Smooth muscle cell (in vitro differentiated cells): ENCODE results near the gene ASMTL. TPM values are rescaled to one million over a fixed set of nuclear protein-coding genes. Genes with fewer than 3 reads are reported as not detected.

Source experiments
- DNase-seq: peaks from one replicate; lab custom pipeline; 2025; ENCODE audit not compliant: unreplicated experiment; lab: John Stamatoyannopoulos, UW
- H2AFZ ChIP-seq: fragments of 200-600 bp; sonication (generic); 2 replicates; pipeline ENCODE4 v1.6.0; 2016; ENCODE audit warnings: antibody characterized with exemption, low read depth, mild to moderate bottlenecking
- H3F3A ChIP-seq: fragments of 200-600 bp; sonication (generic); 2 replicates; pipeline ENCODE4 v1.6.0; 2017; ENCODE audit warnings: antibody characterized with exemption, low read depth
- H3K27ac ChIP-seq: fragments of 200-600 bp; sonication (generic); 2 replicates; pipeline ENCODE4 v1.5.1; 2016; ENCODE audit warnings: low read depth, mild to moderate bottlenecking
- H3K27me3 ChIP-seq: fragments of 200-600 bp; sonication (generic); 2 replicates; pipeline ENCODE4 v1.6.1; 2016; ENCODE audit warnings: low read depth, mild to moderate bottlenecking
- H3K36me3 ChIP-seq: fragments of 200-600 bp; sonication (generic); 2 replicates; pipeline ENCODE4 v1.5.1; 2016; ENCODE audit warnings: low read depth
- H3K4me1 ChIP-seq: fragments of 200-600 bp; sonication (generic); 2 replicates; pipeline ENCODE4 v1.5.1; 2016; ENCODE audit warnings: low read depth
- H3K4me2 ChIP-seq: fragments of 200-600 bp; sonication (generic); 2 replicates; pipeline ENCODE4 v1.6.0; 2016; ENCODE audit warnings: mild to moderate bottlenecking
- H3K4me3 ChIP-seq: fragments of 200-600 bp; sonication (generic); 2 replicates; pipeline ENCODE4 v1.5.1; 2016; ENCODE audit warnings: mild to moderate bottlenecking
- H3K79me2 ChIP-seq: fragments of 200-600 bp; sonication (generic); 2 replicates; pipeline ENCODE4 v1.6.0; 2016; ENCODE audit warnings: low read depth, mild to moderate bottlenecking
- H3K9ac ChIP-seq: fragments of 200-600 bp; sonication (generic); 2 replicates; pipeline ENCODE4 v1.6.0; 2016; ENCODE audit warnings: low read depth
- H3K9me3 ChIP-seq: fragments of 200-600 bp; sonication (generic); replicated peaks from 2 replicates; pipeline ENCODE4 v1.5.1; 2016; ENCODE audit warnings: low read depth
- H4K20me1 ChIP-seq: fragments of 200-600 bp; sonication (generic); 2 replicates; pipeline ENCODE4 v1.6.0; 2016; ENCODE audit warnings: low read depth
- CTCF ChIP-seq: fragments of 200-600 bp; sonication (generic); IDR thresholded peaks from 2 replicates; pipeline ENCODE4 v1.5.1; 2017; ENCODE audit warnings: borderline replicate concordance, mild to moderate bottlenecking, antibody characterized with exemption; ENCODE audit not compliant: insufficient read depth, poor library complexity, severe bottlenecking
- WGBS: methylation state at CpG from one replicate; pipeline ENCODE4 v1.1.7; 2016; ENCODE audit warnings: low lambda C conversion rate; 5-methylcytosine and 5-hydroxymethylcytosine counted together
- polyA plus RNA-seq: library from polyadenylated mRNA; unstranded; fragments of >200 nt; fragmentation: Nextera tagmentation; extraction: Ambion mirVana; gene quantifications from 2 replicates; pipeline ENCODE4 v1.2.1, GENCODE V29; 2016
- total RNA-seq: library from RNA; depleted of rRNA; stranded (reverse); fragments of >200 nt; gene quantifications from 2 replicates; pipeline ENCODE4 v1.2.3, GENCODE V29; 2014

The ASMTL gene
- total and polyA plus RNA-seq, 2 experiments from 2014 or later = 20.0 to 50.5 TPM

DNA sequence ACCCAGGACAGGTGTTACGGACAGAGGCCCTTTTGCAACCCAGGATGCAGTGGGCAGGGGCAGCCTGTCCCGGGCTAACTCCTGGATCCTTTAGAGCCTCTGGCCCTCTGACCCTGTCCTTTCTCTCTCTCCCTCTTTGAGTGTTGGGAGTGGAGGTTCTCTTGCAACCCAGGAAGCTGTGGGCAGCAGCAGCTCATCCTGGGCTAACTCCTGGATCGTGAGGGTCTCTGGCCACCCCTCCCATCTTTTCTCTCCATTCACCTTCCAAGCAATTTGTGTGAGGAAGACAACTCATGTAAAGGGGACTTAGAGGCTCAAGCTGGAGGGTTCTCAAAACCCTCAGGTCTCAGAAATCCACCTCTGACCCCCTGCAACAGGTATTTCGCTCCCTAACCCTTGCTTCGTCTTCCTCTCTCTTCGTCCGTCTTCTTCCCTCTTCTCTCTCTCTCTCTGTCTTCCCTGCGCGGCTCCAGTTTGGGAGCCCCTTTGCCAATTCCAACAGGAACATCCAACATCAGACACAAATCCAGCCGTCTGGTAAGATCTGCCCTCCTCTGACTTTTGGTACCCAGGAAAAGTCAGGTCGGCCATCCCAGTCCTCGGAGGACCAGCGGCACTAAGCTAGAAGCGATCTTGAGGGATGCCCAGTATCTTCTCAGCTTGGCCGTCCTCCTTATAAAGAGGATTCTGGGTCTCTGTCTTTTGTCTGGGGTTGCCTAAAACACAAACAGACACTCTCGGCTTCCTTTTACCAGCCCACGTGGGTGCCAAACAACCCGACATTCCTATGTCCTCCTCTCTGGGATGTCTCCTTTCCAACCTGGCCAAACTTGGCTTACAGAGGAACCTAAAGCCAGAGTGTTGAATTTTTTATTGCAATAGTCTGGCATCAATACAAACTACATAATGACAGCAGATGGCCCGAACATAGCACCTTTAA, 7.9 kb downstream of the ASMTL start:
- Histone ChIP-seq H3K9me3 (no peaks in the 10 kb centered on the region), H3K4me3 (no peak overlapping the region), H3K27ac (no peak overlapping the region), H3F3A (no peaks in the 10 kb centered on the region), H4K20me1 (no peaks in the 10 kb centered on the region), H3K4me1 (no peaks in the 10 kb centered on the region), H3K9ac (no peak overlapping the region), H2AFZ (no peak overlapping the region), H3K36me3 (no peaks in the 10 kb centered on the region), H3K4me2 (no peak overlapping the region), H3K27me3 (no peaks in the 10 kb centered on the region), H3K79me2 (peaks cover 21% of the 10 kb centered on the region)
- TF ChIP-seq CTCF = no peak
- DNase-seq = no peak
- 96% methylated on average over 19 of the region's 19 CpGs for WGBS

GRCh38 chrX:1443496-1444075, 9.1 kb downstream of the ASMTL start:
- WGBS = 89% methylated on average over 26 of the region's 26 CpGs
- Histone ChIP-seq H3F3A (no peaks in the 10 kb centered on the region), H3K27me3 (no peaks in the 10 kb centered on the region), H3K36me3 (no peaks in the 10 kb centered on the region), H3K4me1 (no peaks in the 10 kb centered on the region), H3K27ac (no peak overlapping the region), H4K20me1 (no peaks in the 10 kb centered on the region), H3K9me3 (no peaks in the 10 kb centered on the region), H3K4me3 (no peak overlapping the region), H2AFZ (no peak overlapping the region), H3K79me2 (peaks cover 9% of the 10 kb centered on the region), H3K9ac (no peak overlapping the region), H3K4me2 (no peak overlapping the region)
- TF ChIP-seq CTCF = no peak
- no peak for DNase-seq

GRCh38 chrX:1442724-1443367, 9.9 kb downstream of the ASMTL start:
- H3K9me3 ChIP-seq = no peaks in the 10 kb centered on the region
- no peak overlapping the region for H3K4me2 ChIP-seq
- no peaks in the 10 kb centered on the region for H3K27me3 ChIP-seq
- no peak for DNase-seq
- H3K36me3 ChIP-seq = no peaks in the 10 kb centered on the region
- no peak overlapping the region for H3K4me3 ChIP-seq
- 94% methylated on average over 26 of the region's 38 CpGs for WGBS
- TF ChIP-seq CTCF = no peak
- H3K79me2 ChIP-seq = peaks cover 3% of the 10 kb centered on the region
- H3K9ac ChIP-seq = no peak overlapping the region
- H4K20me1 ChIP-seq = no peaks in the 10 kb centered on the region
- no peak overlapping the region for H3K27ac ChIP-seq
- H3F3A ChIP-seq = no peaks in the 10 kb centered on the region
- no peak overlapping the region for H2AFZ ChIP-seq
- no peaks in the 10 kb centered on the region for H3K4me1 ChIP-seq
